GM23338 (cell line): ENCODE data around the gene WDR5B. TPM values are rescaled to one million over a fixed set of nuclear protein-coding genes. Genes with fewer than 3 reads are reported as not detected.

Experiments used
- ATAC-seq: fragments of 200-7000 bp; cut with Tn5 transposase; 3 replicates; pipeline ENCODE4 v1.9.1; 2020
- DNase-seq: peaks from one replicate; pipeline ENCODE4 v3.0.0-alpha.2; 2015; ENCODE audit warnings: low spot score
- H2AFZ ChIP-seq: fragments of 200-600 bp; sonication (generic); 2 replicates; pipeline ENCODE4 v1.8.0; 2016; ENCODE audit warnings: antibody characterized with exemption, mild to moderate bottlenecking, moderate library complexity
- H3F3A ChIP-seq: fragments of 200-600 bp; sonication (generic); replicated peaks from 2 replicates; pipeline ENCODE4 v1.8.0; 2017; ENCODE audit warnings: antibody characterized with exemption, mixed run types, low read depth
- H3K27ac ChIP-seq: fragments of 200-600 bp; sonication (generic); 2 replicates; pipeline ENCODE4 v1.6.1; 2016; ENCODE audit warnings: low read depth
- H3K27me3 ChIP-seq: fragments of 200-600 bp; sonication (generic); 2 replicates; pipeline ENCODE4 v1.8.0; 2016; ENCODE audit warnings: mild to moderate bottlenecking, mixed run types, moderate library complexity; ENCODE audit not compliant: insufficient read depth
- H3K36me3 ChIP-seq: fragments of 200-600 bp; sonication (generic); 2 replicates; pipeline ENCODE4 v1.8.0; 2016; ENCODE audit warnings: mild to moderate bottlenecking; ENCODE audit not compliant: insufficient read depth
- H3K4me1 ChIP-seq: fragments of 200-600 bp; sonication (generic); 2 replicates; pipeline ENCODE4 v1.8.0; 2016; ENCODE audit warnings: mild to moderate bottlenecking, moderate library complexity; ENCODE audit not compliant: insufficient read depth
- H3K4me2 ChIP-seq: fragments of 200-600 bp; sonication (generic); 2 replicates; pipeline ENCODE4 v1.7.1; 2017; ENCODE audit warnings: mixed run types
- H3K4me3 ChIP-seq: fragments of 200-600 bp; sonication (generic); 2 replicates; pipeline ENCODE4 v1.6.1; 2016; ENCODE audit warnings: mixed run types
- H3K79me2 ChIP-seq: fragments of 200-600 bp; sonication (generic); replicated peaks from 2 replicates; pipeline ENCODE4 v1.8.0; 2017; ENCODE audit warnings: mild to moderate bottlenecking; ENCODE audit not compliant: insufficient read depth
- H3K9me2 ChIP-seq: fragments of 200-600 bp; sonication (generic); 2 replicates; pipeline ENCODE4 v1.8.0; 2017; ENCODE audit not compliant: insufficient read depth
- H4K20me1 ChIP-seq: fragments of 200-600 bp; sonication (generic); replicated peaks from 2 replicates; pipeline ENCODE4 v1.8.0; 2017; ENCODE audit warnings: mild to moderate bottlenecking; ENCODE audit not compliant: insufficient read depth
- H3K27ac Mint-ChIP-seq: 2 replicates; pipeline ENCODE4 v1.8.0; 2020; ENCODE audit warnings: inconsistent platforms, mild to moderate bottlenecking, moderate library complexity, mixed read lengths
- H3K27me3 Mint-ChIP-seq: 3 replicates; pipeline ENCODE4 v1.8.0; 2022; ENCODE audit warnings: low read depth, mild to moderate bottlenecking, moderate library complexity, mixed read lengths, inconsistent platforms; ENCODE audit not compliant: insufficient read depth, poor library complexity
- H3K36me3 Mint-ChIP-seq: 3 replicates; pipeline ENCODE4 v1.8.0; 2021; ENCODE audit warnings: low read depth, mild to moderate bottlenecking, inconsistent platforms, moderate library complexity, mixed read lengths
- H3K4me1 Mint-ChIP-seq: 3 replicates; pipeline ENCODE4 v1.8.0; 2020; ENCODE audit warnings: mild to moderate bottlenecking, inconsistent platforms, mixed read lengths
- H3K4me3 Mint-ChIP-seq: 3 replicates; pipeline ENCODE4 v1.8.0; 2021; ENCODE audit warnings: moderate library complexity, mild to moderate bottlenecking, inconsistent platforms, mixed read lengths
- H3K9me3 Mint-ChIP-seq: 3 replicates; pipeline ENCODE4 v1.8.0; 2020; ENCODE audit warnings: moderate library complexity, mild to moderate bottlenecking, inconsistent platforms, mixed read lengths
- CREB1 ChIP-seq: fragments of 250-450 bp; sonication (Bioruptor Pico); IDR thresholded peaks from 2 replicates; pipeline ENCODE4 v1.5.0; 2020; ENCODE audit warnings: low read depth, mild to moderate bottlenecking, moderate library complexity
- JUNB ChIP-seq: IDR thresholded peaks from one replicate; pipeline ENCODE4 v1.6.1; 2016; ENCODE audit warnings: antibody characterized with exemption; ENCODE audit not compliant: unreplicated experiment
- NANOG ChIP-seq: IDR thresholded peaks from 2 replicates; pipeline ENCODE4 v1.6.1; 2016; ENCODE audit warnings: antibody characterized with exemption, borderline replicate concordance
- STAT1 ChIP-seq: IDR thresholded peaks from one replicate; pipeline ENCODE4 v1.6.1; 2016; ENCODE audit warnings: antibody characterized with exemption; ENCODE audit not compliant: unreplicated experiment
- polyA plus RNA-seq: library from polyadenylated mRNA; unstranded; fragments of >200 nt; fragmentation: Nextera tagmentation; extraction: Ambion mirVana; gene quantifications from 2 replicates; pipeline ENCODE4 v1.2.1, GENCODE V29; 2016
- total RNA-seq: library from RNA; depleted of rRNA; stranded (reverse); fragments of >200 nt; shearing (Covaris generic); gene quantifications from 2 replicates; pipeline ENCODE4 v1.2.3, GENCODE V29; 2014
- TF ChIP-seq, protein P1 (sequence below): IDR thresholded peaks from one replicate; pipeline ENCODE4 v1.6.1; 2018; ENCODE audit warnings: antibody characterized with exemption; ENCODE audit not compliant: unreplicated experiment
- TF ChIP-seq, protein P2 (sequence below): fragments of 250-450 bp; sonication (Bioruptor Pico); IDR thresholded peaks from 2 replicates; pipeline ENCODE4 v1.5.0; 2020; ENCODE audit warnings: mild to moderate bottlenecking, moderate library complexity

Gene WDR5B
- total and polyA plus RNA-seq, 2 experiments from 2014 or later: 0.81 to 2.7 TPM

DNA sequence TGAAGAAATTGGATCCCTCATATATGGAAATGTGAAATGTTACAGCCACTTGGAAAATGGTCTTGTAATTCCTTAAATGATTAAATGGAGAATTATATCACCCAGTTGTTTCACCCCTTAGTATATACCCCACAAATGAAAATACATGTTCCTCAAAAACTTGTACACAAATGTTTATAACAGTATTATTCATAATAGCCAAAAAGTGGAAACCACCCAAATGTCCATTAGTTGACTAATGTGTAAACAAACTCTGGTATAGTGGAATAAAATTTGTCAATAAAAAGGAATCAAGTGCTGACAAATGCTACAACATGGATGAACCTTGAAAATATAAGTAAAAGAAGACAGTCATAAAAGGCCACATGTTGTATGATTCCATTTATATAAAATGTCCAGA lies 19.4 kb downstream of the WDR5B start:
- DNase-seq (no peak), ATAC-seq (no peak)
- Histone ChIP-seq H3K27me3 (no peaks in the 10 kb centered on the region), H3F3A (no peaks in the 10 kb centered on the region), H2AFZ (no peak overlapping the region), H4K20me1 (no peaks in the 10 kb centered on the region), H3K9me2 (no peaks in the 10 kb centered on the region), H3K4me1 (peaks cover 5% of the 10 kb centered on the region; the same call in 1 of the 2 replicates), H3K27ac (no peak overlapping the region), H3K4me2 (no peak overlapping the region), H3K36me3 (no peaks in the 10 kb centered on the region), H3K4me3 (no peak overlapping the region), H3K79me2 (peaks cover 4% of the 10 kb centered on the region; the same call in 1 of the 2 replicates)
- no peak overlapping the region for H3K27ac Mint-ChIP-seq
- H3K27me3 Mint-ChIP-seq: no peaks in the 10 kb centered on the region
- no peaks in the 10 kb centered on the region for H3K36me3 Mint-ChIP-seq
- TF ChIP-seq STAT1 (no peak), JUNB (no peak), CREB1 (CRISPR knock-in tag) (no peak), NANOG (no peak)
- TF ChIP-seq, protein P1, sequence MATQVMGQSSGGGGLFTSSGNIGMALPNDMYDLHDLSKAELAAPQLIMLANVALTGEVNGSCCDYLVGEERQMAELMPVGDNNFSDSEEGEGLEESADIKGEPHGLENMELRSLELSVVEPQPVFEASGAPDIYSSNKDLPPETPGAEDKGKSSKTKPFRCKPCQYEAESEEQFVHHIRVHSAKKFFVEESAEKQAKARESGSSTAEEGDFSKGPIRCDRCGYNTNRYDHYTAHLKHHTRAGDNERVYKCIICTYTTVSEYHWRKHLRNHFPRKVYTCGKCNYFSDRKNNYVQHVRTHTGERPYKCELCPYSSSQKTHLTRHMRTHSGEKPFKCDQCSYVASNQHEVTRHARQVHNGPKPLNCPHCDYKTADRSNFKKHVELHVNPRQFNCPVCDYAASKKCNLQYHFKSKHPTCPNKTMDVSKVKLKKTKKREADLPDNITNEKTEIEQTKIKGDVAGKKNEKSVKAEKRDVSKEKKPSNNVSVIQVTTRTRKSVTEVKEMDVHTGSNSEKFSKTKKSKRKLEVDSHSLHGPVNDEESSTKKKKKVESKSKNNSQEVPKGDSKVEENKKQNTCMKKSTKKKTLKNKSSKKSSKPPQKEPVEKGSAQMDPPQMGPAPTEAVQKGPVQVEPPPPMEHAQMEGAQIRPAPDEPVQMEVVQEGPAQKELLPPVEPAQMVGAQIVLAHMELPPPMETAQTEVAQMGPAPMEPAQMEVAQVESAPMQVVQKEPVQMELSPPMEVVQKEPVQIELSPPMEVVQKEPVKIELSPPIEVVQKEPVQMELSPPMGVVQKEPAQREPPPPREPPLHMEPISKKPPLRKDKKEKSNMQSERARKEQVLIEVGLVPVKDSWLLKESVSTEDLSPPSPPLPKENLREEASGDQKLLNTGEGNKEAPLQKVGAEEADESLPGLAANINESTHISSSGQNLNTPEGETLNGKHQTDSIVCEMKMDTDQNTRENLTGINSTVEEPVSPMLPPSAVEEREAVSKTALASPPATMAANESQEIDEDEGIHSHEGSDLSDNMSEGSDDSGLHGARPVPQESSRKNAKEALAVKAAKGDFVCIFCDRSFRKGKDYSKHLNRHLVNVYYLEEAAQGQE: no peak
- TF ChIP-seq, protein P2, sequence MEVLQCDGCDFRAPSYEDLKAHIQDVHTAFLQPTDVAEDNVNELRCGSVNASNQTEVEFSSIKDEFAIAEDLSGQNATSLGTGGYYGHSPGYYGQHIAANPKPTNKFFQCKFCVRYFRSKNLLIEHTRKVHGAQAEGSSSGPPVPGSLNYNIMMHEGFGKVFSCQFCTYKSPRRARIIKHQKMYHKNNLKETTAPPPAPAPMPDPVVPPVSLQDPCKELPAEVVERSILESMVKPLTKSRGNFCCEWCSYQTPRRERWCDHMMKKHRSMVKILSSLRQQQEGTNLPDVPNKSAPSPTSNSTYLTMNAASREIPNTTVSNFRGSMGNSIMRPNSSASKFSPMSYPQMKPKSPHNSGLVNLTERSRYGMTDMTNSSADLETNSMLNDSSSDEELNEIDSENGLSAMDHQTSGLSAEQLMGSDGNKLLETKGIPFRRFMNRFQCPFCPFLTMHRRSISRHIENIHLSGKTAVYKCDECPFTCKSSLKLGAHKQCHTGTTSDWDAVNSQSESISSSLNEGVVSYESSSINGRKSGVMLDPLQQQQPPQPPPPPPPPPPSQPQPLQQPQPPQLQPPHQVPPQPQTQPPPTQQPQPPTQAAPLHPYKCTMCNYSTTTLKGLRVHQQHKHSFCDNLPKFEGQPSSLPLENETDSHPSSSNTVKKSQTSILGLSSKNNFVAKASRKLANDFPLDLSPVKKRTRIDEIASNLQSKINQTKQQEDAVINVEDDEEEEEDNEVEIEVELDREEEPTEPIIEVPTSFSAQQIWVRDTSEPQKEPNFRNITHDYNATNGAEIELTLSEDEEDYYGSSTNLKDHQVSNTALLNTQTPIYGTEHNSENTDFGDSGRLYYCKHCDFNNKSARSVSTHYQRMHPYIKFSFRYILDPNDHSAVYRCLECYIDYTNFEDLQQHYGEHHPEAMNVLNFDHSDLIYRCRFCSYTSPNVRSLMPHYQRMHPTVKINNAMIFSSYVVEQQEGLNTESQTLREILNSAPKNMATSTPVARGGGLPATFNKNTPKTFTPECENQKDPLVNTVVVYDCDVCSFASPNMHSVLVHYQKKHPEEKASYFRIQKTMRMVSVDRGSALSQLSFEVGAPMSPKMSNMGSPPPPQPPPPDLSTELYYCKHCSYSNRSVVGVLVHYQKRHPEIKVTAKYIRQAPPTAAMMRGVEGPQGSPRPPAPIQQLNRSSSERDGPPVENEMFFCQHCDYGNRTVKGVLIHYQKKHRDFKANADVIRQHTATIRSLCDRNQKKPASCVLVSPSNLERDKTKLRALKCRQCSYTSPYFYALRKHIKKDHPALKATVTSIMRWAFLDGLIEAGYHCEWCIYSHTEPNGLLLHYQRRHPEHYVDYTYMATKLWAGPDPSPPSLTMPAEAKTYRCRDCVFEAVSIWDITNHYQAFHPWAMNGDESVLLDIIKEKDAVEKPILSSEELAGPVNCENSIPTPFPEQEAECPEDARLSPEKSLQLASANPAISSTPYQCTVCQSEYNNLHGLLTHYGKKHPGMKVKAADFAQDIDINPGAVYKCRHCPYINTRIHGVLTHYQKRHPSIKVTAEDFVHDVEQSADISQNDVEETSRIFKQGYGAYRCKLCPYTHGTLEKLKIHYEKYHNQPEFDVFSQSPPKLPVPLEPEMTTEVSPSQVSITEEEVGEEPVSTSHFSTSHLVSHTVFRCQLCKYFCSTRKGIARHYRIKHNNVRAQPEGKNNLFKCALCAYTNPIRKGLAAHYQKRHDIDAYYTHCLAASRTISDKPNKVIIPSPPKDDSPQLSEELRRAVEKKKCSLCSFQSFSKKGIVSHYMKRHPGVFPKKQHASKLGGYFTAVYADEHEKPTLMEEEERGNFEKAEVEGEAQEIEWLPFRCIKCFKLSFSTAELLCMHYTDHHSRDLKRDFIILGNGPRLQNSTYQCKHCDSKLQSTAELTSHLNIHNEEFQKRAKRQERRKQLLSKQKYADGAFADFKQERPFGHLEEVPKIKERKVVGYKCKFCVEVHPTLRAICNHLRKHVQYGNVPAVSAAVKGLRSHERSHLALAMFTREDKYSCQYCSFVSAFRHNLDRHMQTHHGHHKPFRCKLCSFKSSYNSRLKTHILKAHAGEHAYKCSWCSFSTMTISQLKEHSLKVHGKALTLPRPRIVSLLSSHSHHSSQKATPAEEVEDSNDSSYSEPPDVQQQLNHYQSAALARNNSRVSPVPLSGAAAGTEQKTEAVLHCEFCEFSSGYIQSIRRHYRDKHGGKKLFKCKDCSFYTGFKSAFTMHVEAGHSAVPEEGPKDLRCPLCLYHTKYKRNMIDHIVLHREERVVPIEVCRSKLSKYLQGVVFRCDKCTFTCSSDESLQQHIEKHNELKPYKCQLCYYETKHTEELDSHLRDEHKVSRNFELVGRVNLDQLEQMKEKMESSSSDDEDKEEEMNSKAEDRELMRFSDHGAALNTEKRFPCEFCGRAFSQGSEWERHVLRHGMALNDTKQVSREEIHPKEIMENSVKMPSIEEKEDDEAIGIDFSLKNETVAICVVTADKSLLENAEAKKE (CRISPR knock-in tag): no peak
- no peaks in the 10 kb centered on the region; the same call in 1 of the 3 replicates for H3K9me3 Mint-ChIP-seq
- peaks cover 6% of the 10 kb centered on the region for H3K4me1 Mint-ChIP-seq
- no peak overlapping the region for H3K4me3 Mint-ChIP-seq
